AG09319 (cell line): ENCODE results near the gene LINGO1.

ENCODE experiments used
- DNase-seq: peaks from one replicate; pipeline ENCODE4 v3.0.0-alpha.2; 2010; ENCODE audit warnings: low read depth; ENCODE audit errors: extremely low read depth
- CTCF ChIP-seq: IDR thresholded peaks from 2 replicates; pipeline ENCODE4 v1.5.1; 2011; ENCODE audit warnings: low read depth, mild to moderate bottlenecking, inconsistent platforms, low read length, moderate library complexity

LINGO1 gene

GRCh38 chr15:77639431-77639830 is 6.7 kb upstream of the LINGO1 start:
- no peak for DNase-seq
- no peak for TF ChIP-seq CTCF

GRCh38 chr15:77637851-77638692 is 5.4 kb upstream of the LINGO1 start:
- no peak for DNase-seq
- TF ChIP-seq CTCF = no peak

- no peak for TF ChIP-seq CTCF
- DNase-seq = no peak
Observed at GRCh38 chr15:77636209-77636608, 3.5 kb upstream of the LINGO1 start.

- peak; percentile 31 for TF ChIP-seq CTCF
- no peak for DNase-seq
Observed at GRCh38 chr15:77634266-77634962, 1.7 kb upstream of the LINGO1 start.

- no peak for DNase-seq
- no peak for TF ChIP-seq CTCF
Observed at GRCh38 chr15:77633913-77634265, 1.2 kb upstream of the LINGO1 start.

- DNase-seq = peak; percentile 40
- no peak; the same call in none of the 2 replicates for TF ChIP-seq CTCF
Observed at GRCh38 chr15:77633134-77633912, 611 bp upstream of the LINGO1 start.
